Measurements from ENCODE around the gene ASB16.
"Not testable (repeated sequence)": the region's sequence is repeated elsewhere in the genome, so short reads cannot be mapped to it uniquely, and the experiment has no call there.

Gene ASB16, protein sequence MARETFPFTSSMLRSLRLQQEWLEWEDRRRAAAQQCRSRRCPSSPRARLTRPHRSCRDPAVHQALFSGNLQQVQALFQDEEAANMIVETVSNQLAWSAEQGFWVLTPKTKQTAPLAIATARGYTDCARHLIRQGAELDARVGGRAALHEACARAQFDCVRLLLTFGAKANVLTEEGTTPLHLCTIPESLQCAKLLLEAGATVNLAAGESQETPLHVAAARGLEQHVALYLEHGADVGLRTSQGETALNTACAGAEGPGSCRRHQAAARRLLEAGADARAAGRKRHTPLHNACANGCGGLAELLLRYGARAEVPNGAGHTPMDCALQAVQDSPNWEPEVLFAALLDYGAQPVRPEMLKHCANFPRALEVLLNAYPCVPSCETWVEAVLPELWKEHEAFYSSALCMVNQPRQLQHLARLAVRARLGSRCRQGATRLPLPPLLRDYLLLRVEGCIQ

DNA sequence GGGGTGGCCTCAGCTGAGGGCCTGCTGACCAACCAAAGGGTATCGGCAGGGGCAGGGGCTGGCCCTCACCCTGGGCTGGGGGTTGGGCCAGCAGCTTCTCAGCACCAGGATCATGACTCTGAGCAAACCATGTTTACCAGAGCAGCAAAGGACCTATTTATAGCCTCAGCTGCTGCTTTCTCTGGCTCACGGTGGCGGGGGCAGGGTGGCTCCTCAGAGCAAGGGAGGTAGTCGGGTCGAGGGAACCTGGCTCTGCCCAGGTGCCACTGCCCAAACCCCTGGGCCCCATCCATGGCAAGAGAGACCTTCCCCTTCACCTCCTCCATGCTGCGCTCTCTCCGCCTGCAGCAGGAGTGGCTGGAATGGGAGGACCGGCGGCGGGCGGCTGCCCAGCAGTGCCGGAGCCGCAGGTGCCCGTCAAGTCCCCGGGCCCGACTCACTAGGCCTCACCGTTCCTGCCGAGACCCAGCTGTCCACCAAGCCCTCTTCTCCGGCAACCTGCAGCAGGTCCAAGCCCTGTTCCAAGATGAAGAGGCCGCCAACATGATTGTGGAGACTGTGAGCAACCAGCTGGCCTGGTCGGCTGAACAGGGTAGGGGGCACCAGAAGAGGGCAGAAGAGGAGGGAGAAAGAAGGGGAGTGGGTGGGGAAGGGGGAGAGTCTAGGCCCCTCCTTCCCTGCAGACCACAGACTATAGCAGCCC is at the start of gene ASB16:
ASB16 (plus strand) TSS at position 206 of the 703 bp plus-strand sequence; CDS start at position 292, 86 bp downstream.
- in situ Hi-C loops (cut with MboI; ENCODE audit: low sequenced_read_pairs) = loop anchor here (25.0 kb wide), 1 partner anchor 233 kb away; the partner anchor contains the start of gene PPY

DNA sequence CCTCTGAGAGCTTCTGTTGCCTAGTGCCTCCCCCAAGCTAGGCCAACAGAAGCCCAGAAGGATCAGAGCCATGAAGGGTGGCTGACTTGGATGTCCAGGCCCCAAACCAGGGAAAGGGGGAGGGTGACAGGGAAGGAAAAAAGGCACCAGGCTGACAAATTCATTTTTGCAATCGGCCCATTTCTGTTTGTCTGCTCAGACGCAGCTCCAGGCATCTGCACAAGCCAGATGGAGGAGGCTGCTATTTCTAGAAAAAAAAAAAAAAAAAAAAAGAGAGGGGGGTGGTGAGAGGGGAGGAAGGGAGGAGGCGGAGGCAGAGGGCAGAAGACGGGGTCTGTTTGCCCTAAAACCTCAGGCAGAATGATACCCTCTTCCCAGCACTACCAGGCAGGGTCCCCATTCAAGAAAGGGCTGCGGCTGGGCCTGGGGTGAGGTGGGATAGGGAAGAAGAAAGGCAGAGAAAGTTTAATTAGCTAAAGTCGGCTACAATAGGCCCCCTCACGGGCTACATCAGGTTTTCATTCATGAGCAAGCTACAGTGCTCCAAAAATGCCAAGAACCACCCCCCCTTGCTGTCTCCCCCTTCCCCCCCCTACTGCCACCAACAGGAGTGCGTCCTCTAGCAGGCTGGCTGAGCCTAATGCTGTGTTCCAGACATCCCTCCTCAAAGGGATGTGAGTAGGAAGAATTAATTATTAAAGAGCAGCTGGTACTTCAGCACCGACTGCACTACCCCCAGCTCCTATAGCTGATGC is 49.5 kb upstream of the ASB16 start:
- in situ Hi-C loops (cut with MboI; ENCODE audit: low sequenced_read_pairs) = no loop called here

- in situ Hi-C loops (cut with MboI; ENCODE audit: low sequenced_read_pairs) = no loop called here
These were observed 48.3 kb upstream of the ASB16 start for GRCh38 chr17:44121997-44122815.

DNA sequence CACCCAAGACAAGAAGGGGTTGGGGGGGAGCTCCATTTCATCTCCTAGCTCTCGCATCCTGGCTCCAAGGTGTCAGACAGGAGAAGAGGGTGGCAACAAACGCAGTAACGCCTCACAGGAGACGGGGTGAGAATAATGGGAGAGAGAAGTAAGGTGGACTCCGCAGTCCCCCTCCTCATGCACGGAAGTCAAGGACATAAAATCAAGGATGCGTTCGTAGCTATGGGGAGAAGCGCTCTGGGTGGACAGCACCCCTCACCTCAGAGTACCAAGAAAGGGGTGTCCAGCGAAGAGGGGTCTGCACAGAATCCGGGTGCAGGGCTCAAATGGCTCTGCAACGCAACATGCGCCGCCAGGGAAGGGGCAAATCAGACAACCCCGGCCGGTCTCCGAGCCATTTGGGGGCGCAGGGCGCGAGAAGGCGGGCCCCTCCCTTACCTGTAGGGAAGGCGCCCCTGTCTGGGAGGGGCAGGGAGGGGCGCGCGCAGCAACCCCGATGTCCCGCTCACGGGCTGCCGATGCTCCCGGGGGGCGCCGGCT is 47.6 kb upstream of the ASB16 start:
- in situ Hi-C loops (cut with MboI; ENCODE audit: low sequenced_read_pairs) = no loop called here

DNA sequence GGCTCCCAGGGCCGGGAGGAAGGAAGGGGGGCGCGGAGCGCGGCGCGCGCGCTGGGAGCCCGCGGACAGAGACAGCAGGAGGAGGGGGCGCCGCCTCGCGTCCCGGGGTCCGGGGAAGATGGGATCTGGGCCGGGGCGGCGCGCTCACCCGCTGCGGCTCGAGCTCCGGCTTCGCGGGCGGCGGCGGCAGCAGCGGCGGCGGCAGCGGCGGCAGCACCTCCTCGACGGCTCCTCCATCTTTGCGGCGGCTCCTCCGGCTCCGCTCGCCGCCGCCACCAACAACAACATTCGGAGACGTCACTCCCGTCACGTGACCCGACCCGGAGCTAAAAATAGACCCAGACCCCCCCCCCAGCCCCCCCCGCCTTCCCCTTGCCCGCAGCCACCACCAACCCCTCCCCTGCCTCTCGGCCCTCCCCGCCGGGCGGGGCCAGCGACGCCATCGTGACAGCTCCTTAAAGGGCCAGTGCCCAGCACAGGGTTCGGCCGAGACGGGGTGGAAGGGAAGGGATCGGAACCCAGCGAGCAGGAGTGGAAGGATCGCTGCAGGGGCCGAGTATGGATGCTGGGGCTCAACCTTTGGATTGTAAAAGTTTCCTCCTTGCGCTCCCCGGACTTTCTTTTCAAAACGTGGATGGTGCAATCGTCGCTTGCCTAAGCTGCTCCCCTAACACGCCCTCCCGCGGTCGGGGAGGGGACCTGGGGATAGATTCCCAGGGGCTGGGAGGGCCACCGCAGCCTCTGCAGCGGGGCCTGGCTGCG is 47.0 kb upstream of the ASB16 start, which contains the start of gene HDAC5:
HDAC5 (minus strand) TSS at position 286 of the 762 bp plus-strand sequence. CDS start 6,126 bp downstream, outside the sequence.
- in situ Hi-C loops (cut with MboI; ENCODE audit: low sequenced_read_pairs) = no loop called here

- in situ Hi-C loops (cut with MboI; ENCODE audit: low sequenced_read_pairs) = no loop called here
These were observed 46.4 kb upstream of the ASB16 start for GRCh38 chr17:44124118-44124438.

- in situ Hi-C loops (cut with MboI; ENCODE audit: low sequenced_read_pairs) = no loop called here
These were observed 42.1 kb upstream of the ASB16 start for GRCh38 chr17:44128383-44128782.

DNA sequence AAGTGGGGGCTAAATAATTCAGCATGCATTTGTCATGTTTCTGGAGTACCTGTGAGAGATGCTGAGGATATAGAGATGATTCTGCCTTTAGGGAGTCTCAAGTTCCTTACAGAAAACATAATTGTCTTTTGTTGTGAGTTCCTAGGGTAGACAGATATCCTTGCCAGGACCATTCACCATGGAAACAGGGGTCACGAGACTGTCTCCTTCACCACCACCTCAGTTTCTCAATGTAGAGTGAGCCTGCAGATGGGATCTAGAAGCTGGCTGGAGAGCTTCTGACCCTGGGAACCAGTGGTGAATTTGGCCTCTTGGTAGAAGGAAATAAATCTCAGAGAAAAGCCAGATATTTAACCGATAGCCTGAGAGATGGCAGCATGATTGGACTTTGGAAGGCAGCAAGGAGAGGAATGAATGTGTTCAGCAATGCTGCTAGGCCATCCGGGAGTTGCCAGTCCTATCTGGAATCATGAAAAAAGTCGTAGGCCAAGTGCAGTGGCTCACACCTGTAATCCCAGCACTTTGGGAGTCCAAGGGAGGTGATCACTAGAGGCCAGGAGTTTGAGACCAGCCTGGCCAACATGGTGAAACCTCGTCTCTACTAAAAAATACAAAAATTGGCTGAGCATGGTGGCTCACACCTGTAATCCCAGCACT is 39.7 kb upstream of the ASB16 start:
- in situ Hi-C loops (cut with MboI; ENCODE audit: low sequenced_read_pairs) = no loop called here

- in situ Hi-C loops (cut with MboI; ENCODE audit: low sequenced_read_pairs) = not testable (repeated sequence)
These were observed 39.1 kb upstream of the ASB16 start for GRCh38 chr17:44131372-44131771.

- in situ Hi-C loops (cut with MboI; ENCODE audit: low sequenced_read_pairs) = no loop called here
These were observed 38.2 kb upstream of the ASB16 start for GRCh38 chr17:44132275-44132821.

DNA sequence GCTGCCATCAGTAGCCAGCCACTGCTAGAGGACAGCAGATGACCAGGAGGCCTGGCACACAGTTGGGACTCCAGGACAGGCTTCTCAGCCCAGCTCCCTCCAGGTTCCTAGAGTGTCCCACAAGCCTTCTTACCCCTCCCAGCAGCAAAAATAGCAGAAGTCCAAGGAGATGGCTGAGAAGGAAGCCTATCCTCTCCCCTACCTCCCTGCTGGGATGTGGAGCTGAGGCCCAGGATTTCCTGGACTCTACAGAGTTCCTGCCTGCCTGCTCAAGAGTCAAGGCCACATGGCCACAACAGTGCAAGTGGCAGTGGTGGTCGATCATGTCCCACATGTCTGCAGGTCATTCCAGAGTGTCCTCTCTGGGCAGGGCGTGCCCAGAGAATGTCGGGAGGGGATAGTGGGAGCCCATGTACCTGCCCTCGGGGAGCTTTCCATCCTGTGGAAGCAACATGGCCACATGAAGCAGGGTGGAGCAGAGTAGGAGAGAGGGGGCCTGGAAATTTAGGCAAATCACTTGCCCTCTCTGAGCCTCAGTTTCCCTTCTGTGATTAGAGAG is 36.5 kb upstream of the ASB16 start:
- in situ Hi-C loops (cut with MboI; ENCODE audit: low sequenced_read_pairs) = no loop called here

GRCh38 chr17:44134752-44135568 is 35.5 kb upstream of the ASB16 start:
- in situ Hi-C loops (cut with MboI; ENCODE audit: low sequenced_read_pairs) = no loop called here

DNA sequence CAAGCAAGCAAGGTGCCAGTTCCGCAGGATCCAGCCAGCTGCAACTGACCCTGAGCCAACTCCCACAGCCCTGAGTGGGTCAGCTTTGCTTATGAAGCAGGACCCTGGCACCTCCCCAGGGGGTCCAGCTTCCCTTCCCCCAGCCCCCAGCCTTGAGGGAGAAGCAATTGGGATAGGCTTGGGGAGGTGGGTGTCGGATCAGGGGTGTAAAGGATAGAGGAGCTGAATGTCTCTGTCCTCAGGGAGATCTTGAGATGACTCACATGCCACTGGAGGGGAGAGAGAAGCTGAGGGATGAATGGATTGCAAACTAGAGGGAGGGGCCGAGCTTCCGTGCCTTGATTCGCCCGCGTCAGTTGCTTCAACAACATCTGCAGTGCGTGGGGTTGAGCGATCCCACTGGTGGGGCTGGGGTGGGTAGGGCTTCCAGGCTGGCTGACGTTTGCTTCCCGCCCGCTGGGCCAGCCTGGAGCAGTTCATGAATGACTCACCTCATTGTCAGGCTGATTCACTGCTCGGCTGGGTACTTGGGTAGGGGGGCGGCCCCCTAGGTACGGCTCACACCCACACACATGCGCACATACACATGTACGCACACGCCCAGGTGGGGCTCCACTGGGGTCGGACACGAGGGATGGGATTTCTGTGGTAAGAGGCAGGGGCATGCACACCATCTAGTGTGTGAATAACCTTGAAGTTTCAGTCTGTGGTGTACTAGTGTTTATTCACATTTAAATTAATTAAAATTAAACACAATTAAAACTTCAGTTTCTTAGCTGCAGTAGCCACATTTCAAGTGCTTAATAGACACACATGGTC is 32.4 kb upstream of the ASB16 start:
- in situ Hi-C loops (cut with MboI; ENCODE audit: low sequenced_read_pairs) = no loop called here

- in situ Hi-C loops (cut with MboI; ENCODE audit: low sequenced_read_pairs) = not testable (repeated sequence)
These were observed 26.6 kb upstream of the ASB16 start for GRCh38 chr17:44143921-44144320.

- in situ Hi-C loops (cut with MboI; ENCODE audit: low sequenced_read_pairs) = no loop called here
These were observed 25.4 kb upstream of the ASB16 start for GRCh38 chr17:44144966-44145739.

Data from HL-60/S4 treated with phorbol 12-myristate 13-acetate at 8.2 ng/mL for 4 days and 3 days (cell line).